ENCODE results near the gene STT3B.

The STT3B gene

DNA sequence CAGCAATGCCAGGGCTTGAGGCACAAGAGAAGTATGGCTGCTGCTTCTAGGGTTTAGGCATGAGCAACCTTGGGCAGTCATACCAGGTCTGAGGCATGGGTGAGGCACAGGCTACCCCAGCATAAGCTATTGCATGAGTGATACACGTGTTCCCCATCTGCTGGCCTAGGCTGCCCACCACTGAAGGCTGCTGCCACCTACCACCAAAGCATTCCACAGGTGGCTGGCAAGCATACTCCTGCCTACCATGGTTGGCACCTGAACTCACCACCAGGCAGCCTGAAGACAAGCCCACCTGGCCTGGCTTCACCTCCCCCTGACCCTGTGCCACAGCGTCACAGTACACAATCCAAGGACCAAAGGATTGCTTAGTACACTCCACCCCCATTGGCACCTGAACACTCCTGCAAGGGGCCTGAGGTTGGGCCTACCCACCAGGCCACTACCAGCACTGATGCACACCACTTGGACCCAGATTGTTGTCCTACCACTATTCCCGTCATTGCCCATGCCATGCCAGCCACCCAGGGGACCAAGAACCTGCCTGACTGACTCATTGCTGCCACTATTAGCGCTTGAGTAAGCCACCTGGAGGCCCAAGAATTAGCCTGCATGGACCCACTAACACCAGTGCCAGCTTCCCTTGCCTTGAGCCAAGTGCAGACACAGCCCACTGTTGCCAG is 115.7 kb downstream of the STT3B start:
- no peak for DNase-seq (ENCODE audit: low read depth, low spot score)

DNA sequence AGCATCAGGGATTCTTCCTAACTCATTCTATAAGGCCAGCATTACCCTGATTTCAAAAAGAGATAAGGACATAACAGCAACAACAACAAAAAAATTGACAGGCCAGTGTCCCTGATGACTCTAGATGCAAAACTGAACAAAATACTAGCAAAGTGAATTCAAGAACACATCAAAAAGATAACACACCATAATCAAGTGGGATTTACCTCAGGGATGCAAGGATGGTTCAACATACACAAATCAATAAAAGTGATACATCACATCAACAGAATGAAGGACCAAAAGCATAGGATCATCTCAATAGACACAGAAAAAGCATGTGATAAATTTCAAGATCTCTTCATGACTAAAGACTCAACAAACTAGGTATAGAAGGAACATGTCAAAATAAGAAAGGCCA is 119.6 kb downstream of the STT3B start:
- no peak for DNase-seq (ENCODE audit: low read depth, low spot score)

DNA sequence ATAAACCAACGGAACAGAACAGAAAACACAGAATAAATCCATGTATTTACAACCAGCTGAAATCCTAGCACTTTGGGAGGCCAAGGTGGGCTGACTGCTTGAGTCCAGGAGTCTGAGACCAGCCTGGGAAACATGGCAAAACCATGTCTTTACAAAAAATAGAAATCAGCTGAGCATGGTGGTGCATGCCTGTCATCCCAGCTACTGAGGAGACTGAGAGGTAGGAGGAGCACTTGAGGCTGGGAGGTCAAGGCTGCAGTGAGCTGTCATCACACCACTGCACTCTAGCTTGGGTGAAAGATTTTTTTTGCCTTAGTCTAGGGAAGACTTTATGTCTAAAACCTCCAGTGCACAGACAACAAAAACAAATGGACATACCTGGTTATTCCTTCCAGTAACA is 120.7 kb downstream of the STT3B start:
- DNase-seq (ENCODE audit: low read depth, low spot score): no peak

DNA sequence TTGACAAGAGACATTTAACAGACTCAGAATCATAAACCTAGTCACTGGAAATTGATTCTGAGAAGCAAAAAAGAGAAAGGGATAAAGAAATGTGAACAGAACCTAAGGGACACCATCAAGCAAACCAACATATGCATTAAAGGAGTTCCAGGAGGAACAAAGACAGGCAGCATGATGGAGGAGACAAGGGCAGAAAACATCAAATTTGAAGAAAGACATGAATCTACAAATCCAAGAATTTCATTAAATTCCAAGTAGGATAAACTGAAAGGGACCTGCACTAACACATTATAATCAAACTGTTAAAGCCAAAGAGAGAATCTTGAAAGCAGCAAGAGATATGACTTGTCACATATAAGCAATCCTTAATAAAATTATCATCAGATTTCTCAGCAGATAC is 122.3 kb downstream of the STT3B start:
- DNase-seq (ENCODE audit: low read depth, low spot score): no peak

DNA sequence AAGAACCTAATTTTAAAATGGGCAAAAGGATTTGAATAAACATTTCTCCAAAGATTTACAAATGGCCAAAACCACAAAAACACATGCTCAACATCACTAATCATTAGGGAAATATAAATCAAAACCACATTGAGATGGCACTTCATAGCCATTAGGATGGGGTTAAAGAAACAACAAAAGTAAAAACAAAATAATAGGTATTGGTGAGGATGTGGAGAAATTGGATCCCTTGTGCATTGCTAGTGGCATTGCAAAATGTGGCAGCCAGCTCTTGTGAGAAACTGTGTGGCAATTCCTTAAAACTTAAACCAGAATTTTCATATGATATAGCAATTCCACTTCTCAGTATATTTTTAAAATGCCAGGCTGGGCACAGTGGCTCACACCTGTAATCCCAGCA is 126.5 kb downstream of the STT3B start:
- DNase-seq (ENCODE audit: low read depth, low spot score): no peak

DNA sequence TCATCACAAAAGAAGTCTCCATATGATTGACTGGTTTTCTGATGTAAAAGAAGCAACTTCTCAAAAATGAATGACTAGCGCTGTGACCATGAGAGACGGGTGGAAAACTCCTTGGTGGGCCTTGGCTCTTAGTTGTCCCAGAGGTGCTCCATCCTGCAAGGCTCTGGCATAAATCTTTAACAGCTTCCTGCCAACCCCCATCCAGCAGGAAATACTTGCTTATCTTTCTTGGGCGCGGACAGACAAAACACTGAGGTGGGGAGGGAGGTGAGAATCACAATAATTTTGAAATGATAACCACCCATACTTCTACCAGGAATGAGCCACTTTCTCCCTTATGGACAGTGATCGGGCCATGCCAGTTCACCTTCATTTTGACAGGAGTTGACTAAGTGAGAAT is 128.6 kb downstream of the STT3B start:
- no peak for DNase-seq (ENCODE audit: low read depth, low spot score)

DNA sequence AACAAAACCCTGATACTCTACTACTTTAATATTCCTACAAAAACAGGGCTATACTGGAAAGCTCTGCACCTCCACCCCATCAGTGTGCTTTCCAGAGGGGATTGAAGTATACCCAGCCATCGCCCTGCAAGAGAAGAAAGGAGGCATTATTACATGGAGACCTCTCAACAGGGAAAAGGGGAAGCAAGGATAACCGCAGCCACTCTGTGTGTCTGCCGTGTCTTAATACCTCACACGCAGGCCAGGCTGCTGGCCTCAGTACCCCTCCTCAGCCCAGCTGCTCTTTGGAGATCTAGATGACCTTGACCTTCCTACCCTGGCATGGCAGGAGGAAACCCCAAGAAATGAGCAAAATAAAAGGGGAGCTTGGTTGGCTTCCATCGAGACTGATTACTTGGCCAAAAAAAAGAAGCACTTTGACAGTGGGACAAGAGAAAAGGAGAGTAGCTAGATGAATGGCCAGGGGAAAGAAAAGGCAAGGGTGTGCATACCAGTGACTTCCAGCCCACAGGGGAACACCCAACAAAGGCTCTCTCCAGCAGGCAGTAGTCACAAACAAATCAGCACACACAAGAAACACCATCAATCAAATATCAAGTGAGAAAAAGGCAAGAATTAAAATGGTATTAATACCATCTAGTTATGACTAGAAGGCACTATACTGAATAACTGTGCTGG is 129.4 kb downstream of the STT3B start:
- no peak for DNase-seq (ENCODE audit: low read depth, low spot score)

DNA sequence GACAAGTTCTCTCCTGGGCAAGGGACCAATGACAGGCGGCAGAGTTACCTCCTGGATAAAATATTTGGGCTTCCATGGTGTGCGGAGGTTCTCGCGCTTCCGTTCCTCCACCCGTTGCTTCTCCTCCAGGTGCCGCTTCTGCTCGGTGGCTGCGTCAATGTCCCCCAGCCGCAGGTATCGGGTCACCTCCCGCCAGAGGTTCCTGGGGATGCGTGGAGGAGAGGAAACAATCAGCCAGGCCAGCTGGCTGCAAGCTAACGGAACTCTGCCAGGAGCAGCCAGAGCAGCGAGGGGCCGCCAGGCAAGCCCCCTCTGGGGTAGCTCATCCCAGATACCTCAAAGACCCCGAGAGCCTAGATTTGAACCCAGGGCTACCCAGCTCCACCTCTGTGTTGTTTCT is 131.3 kb downstream of the STT3B start:
- DNase-seq (ENCODE audit: low read depth, low spot score): no peak

DNA sequence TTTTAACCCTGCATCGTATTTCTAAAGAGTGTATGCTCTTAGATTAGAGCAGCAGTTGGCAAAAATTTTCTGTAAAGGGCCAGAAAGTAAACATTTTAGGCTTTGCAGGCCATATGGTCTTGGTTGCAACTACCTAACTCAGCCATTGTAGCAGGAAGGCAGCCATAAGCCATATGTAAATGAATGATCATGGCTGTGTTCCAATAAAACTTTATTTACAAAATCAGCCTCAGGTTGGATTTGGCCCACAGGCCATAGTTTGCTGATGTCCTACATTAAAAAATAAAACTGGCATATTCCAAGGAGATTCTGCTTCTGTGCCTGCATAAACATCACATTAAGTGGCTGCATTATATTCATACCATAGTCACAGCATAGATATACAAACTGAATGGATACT is 134.9 kb downstream of the STT3B start:
- DNase-seq (ENCODE audit: low read depth, low spot score): no peak

DNA sequence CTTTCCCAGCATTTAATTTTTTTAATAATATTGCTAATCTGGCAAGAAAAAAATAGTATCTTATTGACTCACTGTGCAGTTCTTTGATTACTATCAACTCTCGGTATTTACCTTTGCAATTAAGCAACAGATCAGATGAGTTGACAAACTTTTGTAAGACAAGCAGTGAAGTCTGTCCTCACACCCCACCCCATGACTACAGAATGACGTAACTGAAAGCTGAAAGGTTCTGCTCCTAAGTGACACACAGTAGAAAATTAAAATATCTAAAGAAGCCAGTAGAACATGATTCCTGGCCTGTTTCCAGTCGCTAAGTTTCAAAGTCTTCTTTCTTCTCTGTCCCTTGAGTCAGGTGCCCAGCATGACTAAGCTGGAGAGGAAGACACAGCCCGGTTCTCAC is 135.5 kb downstream of the STT3B start:
- no peak for DNase-seq (ENCODE audit: low read depth, low spot score)

DNA sequence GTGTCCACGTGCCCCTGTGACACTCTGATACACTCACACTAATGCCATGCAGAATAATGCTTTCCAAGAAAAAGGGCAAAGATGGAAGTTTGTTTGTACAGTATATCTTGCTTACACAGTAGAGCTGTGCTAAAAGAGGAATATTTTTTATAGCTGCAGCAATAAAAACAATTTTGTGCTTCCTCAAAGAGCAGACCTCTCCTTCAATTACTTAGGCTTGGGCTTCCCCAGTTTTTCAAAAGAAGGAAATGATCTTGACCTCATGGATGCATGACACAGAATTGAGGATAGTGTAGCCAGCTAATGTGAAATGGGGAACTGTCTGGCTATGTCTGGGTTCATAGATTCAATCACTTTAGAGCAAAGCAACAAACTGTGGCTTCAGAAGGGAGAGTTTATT is 137.4 kb downstream of the STT3B start:
- DNase-seq (ENCODE audit: low read depth, low spot score): no peak

DNA sequence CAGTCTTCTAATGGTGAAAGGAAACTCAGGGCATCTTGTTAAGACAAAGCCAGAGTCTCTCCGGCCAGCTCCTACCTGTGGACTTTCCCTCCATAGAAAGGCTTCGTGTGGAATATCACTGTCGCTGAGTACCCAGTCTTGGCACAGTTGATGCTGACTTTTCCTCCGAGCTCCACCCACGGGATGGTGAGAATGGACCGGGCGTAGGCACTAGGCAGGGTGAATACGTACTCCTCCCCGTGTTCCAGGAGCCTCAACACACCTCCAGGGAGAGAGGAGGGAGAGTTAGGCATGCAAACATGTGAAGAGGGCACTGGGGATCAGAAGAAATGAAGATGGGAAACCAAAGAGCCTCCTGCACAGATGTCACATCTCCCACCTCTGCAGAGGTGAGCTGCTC is 138.0 kb downstream of the STT3B start:
- no peak for DNase-seq (ENCODE audit: low read depth, low spot score)

DNA sequence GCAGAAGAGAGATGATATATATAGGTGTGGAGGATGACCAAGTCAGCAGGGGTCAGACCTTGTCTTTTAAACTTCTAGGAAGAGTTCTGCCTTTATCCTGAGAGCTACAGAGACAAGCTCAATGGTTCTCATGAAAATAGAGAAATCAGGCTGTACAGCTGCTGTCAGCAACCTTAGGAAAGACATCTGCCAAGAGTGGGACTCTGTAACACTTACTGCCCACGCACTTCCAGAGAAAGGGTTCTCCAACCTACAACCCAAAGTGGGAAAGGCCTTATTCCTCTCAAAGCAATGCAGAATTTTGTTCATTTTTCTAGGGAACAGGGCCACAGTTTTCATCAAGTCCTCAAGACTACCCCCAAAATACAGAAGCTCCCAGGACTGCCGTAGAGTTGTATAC is 138.7 kb downstream of the STT3B start:
- DNase-seq (ENCODE audit: low read depth, low spot score): no peak

DNA sequence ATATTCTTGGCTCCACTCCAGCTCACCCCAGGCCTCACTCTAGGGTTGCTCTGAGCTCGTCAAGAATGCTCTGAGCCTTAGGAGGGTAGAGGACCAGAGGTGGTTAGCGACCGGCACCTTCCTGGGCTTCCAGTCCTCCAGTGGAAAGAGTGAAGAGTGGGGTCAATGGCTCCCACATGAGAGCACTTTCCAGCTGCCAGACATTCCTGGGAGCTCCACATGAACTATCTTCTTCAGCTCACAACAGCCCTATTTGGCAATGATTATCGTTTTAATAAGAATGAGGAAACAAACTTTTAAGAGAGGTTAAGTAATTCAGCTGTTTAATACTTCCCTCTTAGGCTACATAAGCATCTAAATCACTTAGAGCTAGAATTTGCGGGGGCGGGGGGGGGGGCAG is 139.3 kb downstream of the STT3B start:
- DNase-seq (ENCODE audit: low read depth, low spot score): no peak

DNA sequence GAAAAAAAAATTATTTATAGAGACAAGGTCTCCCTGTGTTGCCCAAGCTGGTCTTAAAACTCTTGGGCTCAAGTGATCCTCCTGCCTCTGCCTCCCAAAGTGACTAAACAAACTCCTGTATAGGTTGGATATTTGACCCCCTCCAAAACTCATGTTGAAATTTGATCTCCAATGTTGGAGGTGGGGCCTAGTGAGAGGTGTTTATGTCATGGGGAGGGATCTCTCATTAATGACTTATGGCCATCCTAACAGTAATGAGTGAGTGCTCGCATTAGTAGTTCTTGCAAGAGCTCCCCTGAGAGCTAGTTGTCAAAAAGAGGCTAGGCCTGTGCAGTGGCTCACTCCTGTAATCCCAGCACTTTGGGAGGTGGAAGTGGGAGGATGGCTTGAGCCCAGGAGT is 141.2 kb downstream of the STT3B start:
- DNase-seq (ENCODE audit: low read depth, low spot score): no peak

DNA sequence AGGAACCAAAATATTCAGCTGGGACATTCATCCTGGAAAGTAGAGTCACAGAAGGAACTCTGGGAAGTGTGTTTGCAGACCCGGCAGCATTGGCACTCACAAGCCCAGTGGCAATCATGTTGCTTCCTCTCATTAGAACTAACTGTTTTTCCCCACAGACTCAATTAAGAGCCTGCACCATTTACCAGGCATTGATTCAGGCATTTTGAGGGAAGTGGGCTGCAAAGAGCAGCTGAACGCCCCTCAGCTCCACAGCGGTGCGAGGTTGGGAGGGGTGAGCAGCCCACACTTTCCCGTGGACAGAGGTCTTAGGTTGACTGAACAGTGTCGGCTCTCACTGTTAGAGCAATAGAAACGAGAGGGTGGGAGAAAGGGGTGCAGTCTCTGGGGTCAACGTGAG is 143.8 kb downstream of the STT3B start:
- no peak for DNase-seq (ENCODE audit: low read depth, low spot score)

DNA sequence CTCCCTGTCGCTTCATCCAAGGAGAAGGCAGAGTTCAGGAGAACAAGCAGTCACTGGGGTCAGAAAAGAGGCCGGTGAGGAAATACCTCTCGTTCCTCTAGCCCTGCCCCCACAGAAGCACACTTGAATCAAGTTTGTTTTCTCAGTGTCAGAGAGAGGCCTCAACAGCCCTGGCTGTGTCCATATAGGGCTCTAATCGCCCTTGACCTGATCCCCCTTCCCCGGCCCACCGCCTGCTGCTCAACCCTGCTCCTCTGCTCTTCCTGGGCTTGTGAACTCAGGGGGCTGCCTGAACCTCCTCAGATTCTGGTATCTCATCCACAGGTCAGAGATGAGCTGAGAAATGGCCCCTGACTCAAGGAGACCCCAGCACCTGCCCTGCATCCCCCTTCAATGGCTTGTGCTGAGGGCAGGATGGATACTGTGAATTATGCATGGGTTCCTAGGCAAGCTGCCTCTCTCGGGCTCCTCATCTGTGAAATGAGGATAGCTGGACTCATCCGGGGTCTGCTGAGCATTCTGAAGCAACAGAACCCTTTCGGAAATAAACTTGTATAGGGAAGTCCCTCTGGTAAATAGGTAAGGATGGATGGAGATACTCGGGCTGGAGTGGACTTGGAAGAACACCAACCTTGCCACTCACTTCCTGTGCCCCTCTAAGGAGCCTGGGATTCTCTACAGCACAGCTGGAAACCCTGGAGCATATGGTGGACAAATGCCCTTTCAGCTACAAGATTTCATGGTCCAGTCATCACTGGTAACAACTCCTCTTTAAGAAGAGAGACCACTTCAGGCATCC is 147.5 kb downstream of the STT3B start:
- no peak for DNase-seq (ENCODE audit: low read depth, low spot score)
